GM12872 (cell line): ENCODE data around the gene ZFR2.

Source experiments
- TF ChIP-seq, protein P1 (sequence below): IDR thresholded peaks from 3 replicates; pipeline ENCODE4 v1.5.1; 2011; ENCODE audit warnings: low read depth, mild to moderate bottlenecking, low read length, moderate library complexity; ENCODE audit not compliant: insufficient read depth

Gene ZFR2

DNA sequence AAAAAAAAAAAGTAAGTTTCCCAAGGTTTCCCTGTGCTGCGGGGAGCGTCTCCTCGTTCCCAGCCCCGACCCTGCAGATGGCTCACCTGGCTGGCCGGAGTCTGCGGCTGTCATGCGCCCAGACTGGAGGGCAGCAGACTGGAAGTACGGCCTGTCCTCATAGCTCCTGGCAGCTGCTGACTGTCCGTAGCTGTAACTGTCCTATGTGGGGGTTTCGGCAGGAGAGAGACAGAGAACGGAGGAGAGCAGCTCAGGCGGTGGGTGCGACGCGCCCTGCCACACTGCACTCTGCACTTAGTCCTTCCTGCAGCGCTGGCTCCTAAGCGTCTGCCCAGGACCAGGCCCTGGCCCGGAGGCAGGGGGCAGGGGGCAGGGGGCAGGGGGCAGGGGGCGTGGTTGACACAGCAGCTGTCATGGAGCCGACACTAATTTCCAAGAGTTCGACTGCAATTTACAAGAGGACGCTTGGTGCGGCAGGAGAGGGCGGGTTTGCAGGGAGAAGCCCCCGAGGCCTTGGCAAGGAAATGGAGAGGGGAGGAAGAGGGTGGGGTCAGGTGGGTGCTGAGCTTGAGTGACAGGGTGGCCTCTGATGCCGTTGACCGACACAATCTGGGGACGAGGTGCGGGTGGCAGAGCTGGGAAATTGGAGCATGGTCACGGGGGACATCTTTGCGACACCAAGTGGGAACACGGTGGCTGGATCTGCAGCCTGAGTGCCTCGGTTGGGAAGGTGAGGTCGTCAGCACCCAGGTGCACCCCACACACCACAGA is 35.1 kb downstream of the ZFR2 start:
- TF ChIP-seq, protein P1, sequence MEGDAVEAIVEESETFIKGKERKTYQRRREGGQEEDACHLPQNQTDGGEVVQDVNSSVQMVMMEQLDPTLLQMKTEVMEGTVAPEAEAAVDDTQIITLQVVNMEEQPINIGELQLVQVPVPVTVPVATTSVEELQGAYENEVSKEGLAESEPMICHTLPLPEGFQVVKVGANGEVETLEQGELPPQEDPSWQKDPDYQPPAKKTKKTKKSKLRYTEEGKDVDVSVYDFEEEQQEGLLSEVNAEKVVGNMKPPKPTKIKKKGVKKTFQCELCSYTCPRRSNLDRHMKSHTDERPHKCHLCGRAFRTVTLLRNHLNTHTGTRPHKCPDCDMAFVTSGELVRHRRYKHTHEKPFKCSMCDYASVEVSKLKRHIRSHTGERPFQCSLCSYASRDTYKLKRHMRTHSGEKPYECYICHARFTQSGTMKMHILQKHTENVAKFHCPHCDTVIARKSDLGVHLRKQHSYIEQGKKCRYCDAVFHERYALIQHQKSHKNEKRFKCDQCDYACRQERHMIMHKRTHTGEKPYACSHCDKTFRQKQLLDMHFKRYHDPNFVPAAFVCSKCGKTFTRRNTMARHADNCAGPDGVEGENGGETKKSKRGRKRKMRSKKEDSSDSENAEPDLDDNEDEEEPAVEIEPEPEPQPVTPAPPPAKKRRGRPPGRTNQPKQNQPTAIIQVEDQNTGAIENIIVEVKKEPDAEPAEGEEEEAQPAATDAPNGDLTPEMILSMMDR = no peak

DNA sequence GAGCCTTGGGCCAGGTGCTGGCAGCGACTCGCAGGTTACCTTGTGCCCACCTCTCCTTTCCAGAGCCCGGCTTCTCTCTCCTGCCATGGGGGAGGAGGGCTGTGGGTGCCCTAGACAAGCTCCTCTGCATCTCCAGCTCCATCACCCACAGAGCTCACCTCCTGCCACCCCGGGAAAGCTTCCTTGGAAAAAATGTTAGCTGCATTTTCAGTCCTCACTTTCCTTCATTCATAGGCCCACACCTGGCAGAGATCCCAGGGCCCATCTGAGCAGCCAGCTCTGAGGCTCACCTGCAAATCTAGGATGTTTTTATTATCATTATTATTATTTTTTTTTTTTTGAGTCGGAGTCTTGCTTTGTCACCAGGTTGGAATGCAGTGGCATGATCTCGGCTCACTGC is 36.8 kb downstream of the ZFR2 start:
- TF ChIP-seq, protein P1 = no peak

DNA sequence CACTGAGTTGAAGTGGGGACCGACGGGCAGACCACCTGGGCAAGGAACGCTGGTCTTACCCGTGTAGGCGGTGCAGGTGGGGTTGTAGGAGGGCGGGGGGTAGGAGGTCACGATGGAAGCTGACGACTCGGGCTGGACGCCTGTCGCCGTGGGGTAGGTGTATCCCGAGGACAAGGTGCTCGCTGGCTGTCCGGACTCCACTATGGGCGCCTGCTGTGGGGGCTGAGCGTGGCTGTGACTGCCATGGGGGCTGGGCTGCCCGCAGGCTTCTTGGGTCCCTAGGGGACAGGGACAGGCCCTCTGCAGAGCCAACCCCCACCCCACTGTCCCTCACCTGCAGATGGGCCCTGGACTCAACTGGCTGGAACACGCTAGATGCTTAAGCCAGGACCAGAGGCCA is 37.2 kb downstream of the ZFR2 start:
- TF ChIP-seq, protein P1 = no peak

DNA sequence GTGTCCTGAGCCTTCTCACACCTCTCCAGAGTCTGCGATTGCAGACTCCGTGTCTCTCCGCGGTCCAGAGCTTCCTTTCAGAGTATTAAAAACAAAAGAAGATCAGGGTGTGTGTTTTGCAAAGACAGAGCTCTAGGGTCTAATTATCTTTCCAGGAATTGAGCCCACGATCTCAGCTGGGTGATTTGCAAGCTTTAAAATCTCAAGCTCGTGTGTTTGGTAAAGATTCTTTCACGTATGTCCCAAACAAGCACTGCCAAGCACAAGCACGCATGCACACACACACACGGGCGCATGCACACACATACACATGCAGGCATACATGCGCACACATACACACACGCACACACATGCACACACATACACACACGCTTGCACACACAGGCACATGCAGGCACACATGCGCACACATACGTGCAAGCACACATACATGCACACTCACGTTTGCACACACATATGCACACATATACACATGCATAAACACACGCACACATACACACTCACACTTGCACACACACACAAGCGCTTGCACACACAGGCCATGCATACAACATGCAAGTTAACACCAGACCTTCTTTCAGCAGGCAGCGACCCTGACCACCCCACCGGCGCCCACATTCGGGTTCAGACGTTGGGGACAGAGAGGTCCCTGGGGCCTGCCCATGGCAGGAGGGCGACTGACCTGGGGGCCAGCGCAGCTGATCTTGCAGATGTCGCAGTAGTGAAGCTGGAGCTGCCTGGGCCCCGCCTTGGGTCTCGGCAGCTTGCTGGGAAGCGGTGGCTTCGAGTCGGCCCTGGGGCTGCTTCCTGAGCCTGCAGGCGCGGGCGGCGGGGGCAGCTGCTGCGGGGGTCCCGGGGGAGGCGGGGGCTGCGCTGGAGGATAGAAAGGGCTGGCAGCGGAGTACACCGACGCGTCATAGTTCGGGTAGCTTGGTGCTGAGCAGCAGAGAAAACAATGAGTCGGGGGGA is 37.9 kb downstream of the ZFR2 start:
- TF ChIP-seq, protein P1 = no peak

DNA sequence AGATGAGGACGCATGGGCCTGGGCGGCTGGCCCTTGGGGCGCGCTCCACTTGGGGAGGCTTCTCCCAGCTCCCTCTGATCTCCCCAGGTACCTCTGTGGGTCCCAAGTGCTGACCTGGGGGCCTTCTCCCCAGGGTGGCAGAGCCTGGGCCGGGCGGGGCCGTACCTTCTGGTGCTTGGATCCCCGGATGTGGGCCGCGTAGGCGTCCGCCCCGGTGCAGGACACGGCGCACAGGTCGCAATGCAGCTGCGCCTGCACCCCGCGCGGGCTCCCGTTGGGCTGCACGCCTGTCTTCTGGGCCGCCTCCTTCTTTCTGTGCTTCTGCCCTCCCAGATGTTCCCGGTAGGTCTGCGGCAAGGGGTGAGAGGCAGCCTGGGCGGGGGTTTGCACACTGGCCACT is 41.5 kb downstream of the ZFR2 start:
- TF ChIP-seq, protein P1 = no peak

DNA sequence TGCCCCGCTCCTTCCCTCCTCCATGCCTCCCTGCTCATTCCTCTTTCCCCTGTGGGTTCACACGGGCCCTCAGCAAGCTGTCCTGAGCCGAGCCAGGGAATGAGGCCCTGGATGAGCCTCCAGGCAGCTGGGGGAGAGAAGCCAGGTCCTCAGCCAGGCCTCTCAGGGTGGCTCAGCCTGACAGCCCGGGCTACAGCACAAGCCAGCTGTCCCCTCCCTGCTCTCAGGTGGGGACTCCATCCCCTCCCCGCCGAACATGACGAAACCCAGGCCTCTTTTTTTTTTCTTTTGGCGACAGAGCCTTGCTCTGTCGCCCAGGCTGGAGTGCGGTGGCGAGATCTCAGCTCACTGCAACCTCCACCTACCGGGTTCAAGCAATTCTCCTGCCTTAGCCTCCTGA is 42.7 kb downstream of the ZFR2 start:
- TF ChIP-seq, protein P1 = no peak

DNA sequence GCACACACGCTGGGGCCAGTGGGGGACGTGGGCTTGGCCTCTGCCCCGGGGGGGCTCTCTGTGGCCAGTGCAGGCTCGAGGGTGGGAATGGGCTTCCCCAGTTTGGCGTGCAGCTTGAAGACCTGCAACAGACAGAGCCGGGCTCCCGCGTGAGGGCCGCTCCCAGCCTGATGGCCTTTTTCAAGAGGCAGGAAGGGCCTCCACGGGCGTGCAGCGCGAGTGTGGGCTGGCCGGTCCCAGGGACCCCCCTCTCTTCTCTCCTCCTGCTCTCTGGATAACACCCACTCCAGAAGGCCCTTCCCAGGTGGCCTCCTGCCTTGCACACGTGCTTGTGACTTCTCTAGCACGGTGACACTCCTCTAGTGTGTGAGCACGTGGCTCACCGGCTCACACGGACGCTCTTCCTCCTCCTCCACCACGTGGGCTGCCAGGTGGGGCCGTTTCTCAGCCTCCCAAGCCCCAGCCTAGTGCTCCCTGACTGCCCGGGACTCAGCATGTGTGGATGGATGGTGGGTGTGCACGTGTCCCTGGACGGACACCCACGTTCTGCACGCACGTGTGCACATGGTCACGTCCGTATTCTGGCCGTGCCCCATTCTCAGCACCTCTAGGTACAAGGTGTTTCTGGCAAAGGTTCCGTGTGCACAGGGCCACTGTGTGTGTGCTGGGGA is 43.4 kb downstream of the ZFR2 start:
- TF ChIP-seq, protein P1 = no peak
